Measurements from ENCODE around the gene GATAD2B.

Gene GATAD2B

DNA sequence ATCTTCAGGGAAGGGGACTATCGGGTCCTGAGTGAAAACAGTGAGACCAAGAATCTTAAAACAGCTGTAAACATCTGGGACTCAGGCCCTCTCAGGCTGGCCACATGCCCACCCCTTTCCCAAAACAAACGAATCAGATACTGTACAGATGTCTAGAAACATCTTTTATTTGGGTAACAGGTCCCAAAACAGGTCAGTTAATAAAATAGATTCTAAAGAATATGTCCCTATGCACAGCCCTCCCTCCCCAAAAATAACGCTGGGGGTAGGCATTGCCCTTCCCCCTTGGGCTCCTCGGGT lies 36.1 kb upstream of the GATAD2B start:
- no peak for DNase-seq (ENCODE audit: low read depth)
- H3K4me3 ChIP-seq (ENCODE audit: low read depth, low read length) = peak overlapping the region; percentile 94
- TF ChIP-seq, protein P1, sequence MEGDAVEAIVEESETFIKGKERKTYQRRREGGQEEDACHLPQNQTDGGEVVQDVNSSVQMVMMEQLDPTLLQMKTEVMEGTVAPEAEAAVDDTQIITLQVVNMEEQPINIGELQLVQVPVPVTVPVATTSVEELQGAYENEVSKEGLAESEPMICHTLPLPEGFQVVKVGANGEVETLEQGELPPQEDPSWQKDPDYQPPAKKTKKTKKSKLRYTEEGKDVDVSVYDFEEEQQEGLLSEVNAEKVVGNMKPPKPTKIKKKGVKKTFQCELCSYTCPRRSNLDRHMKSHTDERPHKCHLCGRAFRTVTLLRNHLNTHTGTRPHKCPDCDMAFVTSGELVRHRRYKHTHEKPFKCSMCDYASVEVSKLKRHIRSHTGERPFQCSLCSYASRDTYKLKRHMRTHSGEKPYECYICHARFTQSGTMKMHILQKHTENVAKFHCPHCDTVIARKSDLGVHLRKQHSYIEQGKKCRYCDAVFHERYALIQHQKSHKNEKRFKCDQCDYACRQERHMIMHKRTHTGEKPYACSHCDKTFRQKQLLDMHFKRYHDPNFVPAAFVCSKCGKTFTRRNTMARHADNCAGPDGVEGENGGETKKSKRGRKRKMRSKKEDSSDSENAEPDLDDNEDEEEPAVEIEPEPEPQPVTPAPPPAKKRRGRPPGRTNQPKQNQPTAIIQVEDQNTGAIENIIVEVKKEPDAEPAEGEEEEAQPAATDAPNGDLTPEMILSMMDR (conservative IDR thresholded peaks at IDR 0.05; ENCODE audit: low read depth, low read length) = no peak

DNA sequence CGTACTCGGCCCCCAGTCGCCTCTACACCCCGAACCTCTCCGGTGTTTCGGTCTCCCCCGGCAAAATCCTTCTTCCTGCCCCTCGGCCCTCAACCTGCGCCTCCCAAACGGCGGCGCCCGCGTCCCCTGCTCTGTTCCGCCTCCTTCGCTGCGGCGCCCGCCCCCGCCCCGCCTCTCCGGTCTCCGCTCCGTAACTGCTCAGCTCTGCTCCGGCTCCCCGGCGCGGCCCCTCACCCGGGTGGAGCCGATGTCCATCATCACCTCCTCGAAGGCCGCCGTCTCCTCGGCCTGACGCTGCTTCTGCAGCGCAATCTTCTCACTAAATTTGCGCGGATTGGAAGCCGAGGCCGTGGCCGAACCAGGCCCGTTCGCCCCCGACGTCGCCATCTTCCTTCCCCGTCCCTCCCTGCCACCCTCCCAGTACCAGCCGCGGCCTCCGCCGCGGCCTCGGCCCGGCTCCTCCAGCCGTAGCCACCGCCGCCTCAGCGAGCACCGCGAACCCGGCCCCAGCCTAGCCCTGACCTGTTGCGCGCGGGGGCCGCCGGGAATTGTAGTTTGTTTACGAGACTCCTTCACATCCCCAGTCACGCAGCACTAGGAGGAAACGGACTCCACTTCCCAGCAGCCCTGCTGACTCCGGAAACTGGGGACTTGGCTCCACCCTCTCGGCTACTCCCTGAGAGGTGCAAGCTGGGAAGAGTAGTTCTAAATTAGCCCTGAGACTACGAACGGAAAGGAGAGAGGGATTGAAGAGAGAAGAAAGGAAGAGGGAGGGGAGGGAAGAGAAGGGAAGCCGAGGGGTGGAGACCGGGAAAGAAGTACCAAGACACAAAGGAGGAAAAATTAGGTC lies 35.6 kb upstream of the GATAD2B start, which contains the start of gene CRTC2:
CRTC2 (minus strand) TSS at position 502 of the 850 bp plus-strand sequence; CDS start at position 387, 115 bp downstream.
- peak within 1 kb of the TSS; percentile 94 for H3K4me3 ChIP-seq (ENCODE audit: low read depth, low read length)
- TF ChIP-seq, protein P1 (conservative IDR thresholded peaks at IDR 0.05; ENCODE audit: low read depth, low read length) = no peak
- DNase-seq (ENCODE audit: low read depth) = peak; percentile 99

DNA sequence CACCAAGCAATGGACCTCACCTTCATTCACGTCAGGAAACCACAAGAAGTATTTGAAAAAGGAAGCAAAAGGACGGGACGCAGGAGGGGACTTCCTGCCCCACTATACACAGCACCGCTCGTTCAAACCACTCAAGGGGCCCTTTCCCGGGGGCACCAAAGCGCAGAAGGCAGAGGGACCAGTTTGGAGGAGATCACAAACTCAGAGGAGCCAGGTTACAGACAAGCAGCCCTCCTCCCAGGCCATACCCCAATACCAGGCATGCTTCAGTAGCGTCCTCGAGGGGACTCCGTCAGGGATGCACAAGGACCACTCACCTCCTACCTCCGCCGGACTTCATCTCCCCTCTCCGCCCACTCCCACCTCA lies 35.0 kb upstream of the GATAD2B start:
- DNase-seq (ENCODE audit: low read depth) = peak; percentile 37
- peak overlapping the region; percentile 94 for H3K4me3 ChIP-seq (ENCODE audit: low read depth, low read length)
- TF ChIP-seq, protein P1 (conservative IDR thresholded peaks at IDR 0.05; ENCODE audit: low read depth, low read length) = no peak

DNA sequence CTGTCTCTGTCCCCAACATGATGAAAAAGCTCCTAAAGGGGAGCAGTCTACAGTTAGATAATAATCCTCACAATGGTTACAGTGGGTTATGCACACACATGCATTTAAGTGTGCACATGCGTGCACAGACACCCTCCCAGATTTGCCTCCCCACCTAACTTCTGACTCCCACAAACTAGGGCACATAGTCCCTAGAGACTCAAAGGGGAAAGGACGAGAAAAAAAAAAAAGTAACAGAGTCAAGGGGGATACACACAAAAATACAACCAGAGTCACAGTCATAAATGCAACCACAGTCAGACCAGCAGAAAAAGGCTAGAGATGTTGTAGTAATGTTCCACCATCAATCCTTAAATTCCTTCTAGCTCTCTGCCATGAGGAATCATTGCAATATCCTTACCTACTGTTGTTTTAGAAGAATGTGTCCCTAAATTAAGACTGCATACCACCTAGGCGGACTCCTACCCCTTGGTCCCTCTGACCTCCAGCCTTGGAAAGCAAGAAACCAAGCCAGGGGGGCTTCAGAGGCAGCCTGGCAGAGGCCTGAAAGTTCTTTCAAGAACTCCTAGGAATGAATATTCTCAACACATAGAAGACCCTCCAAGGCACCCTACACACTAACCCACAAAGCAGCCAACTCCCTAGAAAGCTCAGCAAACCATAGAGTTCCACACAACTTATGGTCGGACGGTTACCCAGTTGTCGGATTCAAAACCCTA lies 34.4 kb upstream of the GATAD2B start:
- TF ChIP-seq, protein P1 (conservative IDR thresholded peaks at IDR 0.05; ENCODE audit: low read depth, low read length) = no peak

DNA sequence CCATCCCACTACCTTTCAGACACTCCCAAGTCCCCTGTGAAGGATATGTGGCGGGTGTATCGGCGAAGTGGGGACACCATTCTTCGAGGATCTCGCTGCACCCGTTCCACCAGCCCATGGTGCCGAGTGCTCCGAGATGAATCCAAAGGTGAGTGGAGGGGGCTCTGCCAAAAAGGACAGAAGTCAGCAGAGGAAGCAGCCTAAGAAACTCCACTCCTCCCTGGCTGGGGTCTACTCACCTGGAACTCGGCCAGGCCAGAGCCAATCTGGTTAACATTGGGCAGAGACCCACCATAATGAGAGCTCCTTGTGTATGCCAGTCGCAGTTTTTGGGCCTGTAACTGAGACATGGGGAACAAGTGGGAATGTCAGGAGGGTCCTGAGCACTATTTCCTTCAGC lies 32.1 kb upstream of the GATAD2B start:
- no peak overlapping the region for H3K4me3 ChIP-seq (ENCODE audit: low read depth, low read length)
- TF ChIP-seq, protein P1 (conservative IDR thresholded peaks at IDR 0.05; ENCODE audit: low read depth, low read length) = no peak
- DNase-seq (ENCODE audit: low read depth) = no peak

More for the DNA sequence above, 34.4 kb upstream of the GATAD2B start:
- no peak for DNase-seq (ENCODE audit: low read depth)
- H3K4me3 ChIP-seq (ENCODE audit: low read depth, low read length) = peak overlapping the region; percentile 94

DNA sequence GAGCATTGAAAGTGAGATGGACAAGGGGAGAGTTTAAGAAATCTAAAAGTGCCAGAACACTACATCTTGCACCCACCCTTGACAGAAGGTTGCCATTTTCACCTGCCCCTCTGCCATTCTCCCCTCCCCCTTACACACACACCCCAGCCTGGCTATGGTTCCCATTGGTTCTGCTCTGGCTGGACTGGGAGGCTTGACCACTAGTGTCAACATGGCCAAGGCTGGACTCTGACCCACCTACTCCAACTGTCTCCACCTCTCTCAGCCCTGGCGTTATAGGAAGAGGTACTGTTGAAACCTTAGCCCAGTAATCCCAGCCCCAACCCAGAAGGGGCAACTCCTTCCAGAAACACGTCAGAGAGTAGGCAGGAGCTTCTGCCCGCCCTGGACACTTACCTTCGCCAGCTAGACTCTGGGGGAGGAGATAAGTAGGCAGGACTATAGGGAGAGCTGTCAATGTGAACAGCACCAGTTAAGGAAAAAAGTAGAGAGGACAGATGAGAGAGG lies 31.1 kb upstream of the GATAD2B start:
- TF ChIP-seq, protein P1 (conservative IDR thresholded peaks at IDR 0.05; ENCODE audit: low read depth, low read length) = no peak
- no peak for DNase-seq (ENCODE audit: low read depth)
- H3K4me3 ChIP-seq (ENCODE audit: low read depth, low read length) = no peak overlapping the region
